WTC11 (cell line): Measurements from ENCODE around the gene ARMCX6. TPM values are rescaled to one million over a fixed set of nuclear protein-coding genes. Genes with fewer than 3 reads are reported as not detected.

ENCODE experiments used
- ATAC-seq: fragments of 200-7000 bp; cut with Tn5 transposase; 2 replicates; pipeline ENCODE4 v1.10.0; 2021; ENCODE audit warnings: mild to moderate bottlenecking, moderate library complexity
- CTCF ChIA-PET: fragments of 300-600 bp; sonication (Branson Sonifier 250); formaldehyde crosslinking; loops from one replicate; lab custom pipeline; 2021; ENCODE audit warnings: antibody characterized with exemption; lab: Charles Lee
- POLR2A ChIA-PET: fragments of 350-600 bp; sonication (Branson Sonifier 250); formaldehyde crosslinking; loops from one replicate; lab custom pipeline; 2021; ENCODE audit warnings: antibody characterized with exemption; lab: Charles Lee
- DNase-seq: peaks from one replicate; pipeline ENCODE4 v3.0.0; 2021; ENCODE audit warnings: low spot score
- H3K27ac Mint-ChIP-seq: 2 replicates; pipeline ENCODE4 v1.8.0; 2021; ENCODE audit warnings: mixed read lengths
- H3K27me3 Mint-ChIP-seq: 2 replicates; pipeline ENCODE4 v1.8.0; 2021; ENCODE audit warnings: low read depth, mild to moderate bottlenecking, moderate library complexity, mixed read lengths
- H3K36me3 Mint-ChIP-seq: 2 replicates; pipeline ENCODE4 v1.8.0; 2021; ENCODE audit warnings: mixed read lengths
- H3K4me1 Mint-ChIP-seq: 2 replicates; pipeline ENCODE4 v1.8.0; 2022; ENCODE audit warnings: mixed read lengths
- H3K4me3 Mint-ChIP-seq: 2 replicates; pipeline ENCODE4 v1.8.0; 2021; ENCODE audit warnings: mild to moderate bottlenecking, moderate library complexity, mixed read lengths
- H3K9me3 Mint-ChIP-seq: 2 replicates; pipeline ENCODE4 v1.8.0; 2021; ENCODE audit warnings: mixed read lengths
- ARID4B ChIP-seq: sonication (generic); formaldehyde crosslinking; IDR thresholded peaks from 2 replicates; pipeline ENCODE4 v1.8.0; 2023; ENCODE audit warnings: missing genetic modification reagents, mild to moderate bottlenecking, borderline replicate concordance
- ATF6 ChIP-seq: sonication (generic); formaldehyde crosslinking; IDR thresholded peaks from 2 replicates; pipeline ENCODE4 v1.8.1; 2023; ENCODE audit warnings: mild to moderate bottlenecking, missing genetic modification reagents
- CDX4 ChIP-seq: fragments of 250-450 bp; sonication (Bioruptor Pico); IDR thresholded peaks from 2 replicates; pipeline ENCODE4 v1.9.0; 2021; ENCODE audit warnings: moderate library complexity, mild to moderate bottlenecking, inconsistent platforms, borderline replicate concordance
- CREM ChIP-seq: sonication (generic); formaldehyde crosslinking; IDR thresholded peaks from 2 replicates; pipeline ENCODE4 v1.8.1; 2022; ENCODE audit warnings: mild to moderate bottlenecking, missing genetic modification reagents, moderate library complexity
- CTCF ChIP-seq: fragments of 200-600 bp; IDR thresholded peaks from 2 replicates; pipeline ENCODE4 v1.8.0; 2022; ENCODE audit warnings: antibody characterized with exemption
- ETV6 ChIP-seq: sonication (generic); formaldehyde crosslinking; IDR thresholded peaks from 2 replicates; pipeline ENCODE4 v1.8.1; 2022; ENCODE audit warnings: mild to moderate bottlenecking, missing genetic modification reagents
- FOXJ3 ChIP-seq: sonication (generic); formaldehyde crosslinking; IDR thresholded peaks from 2 replicates; pipeline ENCODE4 v1.9.0; 2021; ENCODE audit warnings: missing genetic modification reagents, mild to moderate bottlenecking, borderline replicate concordance
- FOXK1 ChIP-seq: sonication (generic); formaldehyde crosslinking; IDR thresholded peaks from 2 replicates; pipeline ENCODE4 v1.8.0; 2022; ENCODE audit warnings: mild to moderate bottlenecking, moderate library complexity, missing genetic modification reagents
- FOXP1 ChIP-seq: sonication (generic); formaldehyde crosslinking; IDR thresholded peaks from 2 replicates; pipeline ENCODE4 v1.8.0; 2022; ENCODE audit warnings: missing genetic modification reagents, mild to moderate bottlenecking, moderate library complexity, borderline replicate concordance
- FOXP4 ChIP-seq: sonication (generic); formaldehyde crosslinking; IDR thresholded peaks from 2 replicates; pipeline ENCODE4 v1.8.0; 2022; ENCODE audit warnings: mild to moderate bottlenecking, missing genetic modification reagents
- GABPB1 ChIP-seq: sonication (generic); formaldehyde crosslinking; IDR thresholded peaks from 2 replicates; pipeline ENCODE4 v1.8.1; 2023; ENCODE audit warnings: mild to moderate bottlenecking, missing genetic modification reagents
- GRHL2 ChIP-seq: fragments of 250-450 bp; sonication (Bioruptor Pico); IDR thresholded peaks from 2 replicates; pipeline ENCODE4 v1.8.0; 2022; ENCODE audit warnings: mild to moderate bottlenecking, moderate library complexity; ENCODE audit not compliant: insufficient replicate concordance, severe bottlenecking
- IRF1 ChIP-seq: sonication (generic); formaldehyde crosslinking; IDR thresholded peaks from 2 replicates; pipeline ENCODE4 v1.8.0; 2023; ENCODE audit warnings: missing genetic modification reagents
- IRF2 ChIP-seq: sonication (generic); formaldehyde crosslinking; IDR thresholded peaks from 2 replicates; pipeline ENCODE4 v1.8.0; 2022; ENCODE audit warnings: low read depth, missing genetic modification reagents, borderline replicate concordance
- JAZF1 ChIP-seq: fragments of 250-450 bp; sonication (Bioruptor Pico); IDR thresholded peaks from 2 replicates; pipeline ENCODE4 v1.9.0; 2021; ENCODE audit warnings: moderate library complexity, mild to moderate bottlenecking, inconsistent platforms
- KAT7 ChIP-seq: sonication (generic); formaldehyde crosslinking; IDR thresholded peaks from 2 replicates; pipeline ENCODE4 v1.8.1; 2023; ENCODE audit warnings: missing genetic modification reagents, mild to moderate bottlenecking, borderline replicate concordance
- NR1H2 ChIP-seq: sonication (generic); formaldehyde crosslinking; IDR thresholded peaks from 2 replicates; pipeline ENCODE4 v1.9.0; 2021; ENCODE audit warnings: mild to moderate bottlenecking, moderate library complexity, missing genetic modification reagents
- SP1 ChIP-seq: sonication (generic); formaldehyde crosslinking; conservative IDR thresholded peaks from 2 replicates; pipeline ENCODE4 v1.8.1; 2022; ENCODE audit warnings: missing genetic modification reagents
- USF2 ChIP-seq: sonication (generic); formaldehyde crosslinking; IDR thresholded peaks from 2 replicates; pipeline ENCODE4 v1.8.1; 2023; ENCODE audit warnings: mild to moderate bottlenecking, missing genetic modification reagents, moderate library complexity
- ZNF232 ChIP-seq: sonication (generic); formaldehyde crosslinking; IDR thresholded peaks from 2 replicates; pipeline ENCODE4 v1.8.0; 2022; ENCODE audit warnings: mild to moderate bottlenecking, missing genetic modification reagents
- ZNF317 ChIP-seq: sonication (generic); formaldehyde crosslinking; IDR thresholded peaks from 2 replicates; pipeline ENCODE4 v1.8.1; 2023; ENCODE audit warnings: low read depth, mild to moderate bottlenecking, moderate library complexity, missing genetic modification reagents, borderline replicate concordance
- ZNF425 ChIP-seq: fragments of 250-450 bp; sonication (Bioruptor Pico); conservative IDR thresholded peaks from 2 replicates; pipeline ENCODE4 v1.9.0; 2021; ENCODE audit warnings: mild to moderate bottlenecking
- total RNA-seq: library from RNA; stranded (reverse); gene quantifications from 3 replicates; pipeline ENCODE4 v1.2.3, GENCODE V29; 2021

The ARMCX6 gene
- total RNA-seq, 1 experiment from 2014 or later, result 27.0 TPM

GRCh38 chrX:101639583-101639982 is 21.8 kb upstream of the ARMCX6 start:
- H3K27me3 Mint-ChIP-seq, result no peaks in the 10 kb centered on the region
- no peak overlapping the region for H3K4me3 Mint-ChIP-seq
- no peaks in the 10 kb centered on the region for H3K9me3 Mint-ChIP-seq
- ChIA-PET POLR2A (no interaction called here), CTCF (no interaction called here)
- no peak for TF ChIP-seq SP1 (CRISPR knock-in tag)
- TF ChIP-seq GABPB1, result no peak
- TF ChIP-seq ZNF232 (CRISPR knock-in tag), result no peak
- TF ChIP-seq GRHL2 (CRISPR knock-in tag), result no peak
- no peak for TF ChIP-seq CTCF
- TF ChIP-seq IRF2, result no peak
- TF ChIP-seq JAZF1 (CRISPR knock-in tag), result no peak
- TF ChIP-seq ARID4B (CRISPR knock-in tag), result no peak
- no peak for TF ChIP-seq ZNF425 (CRISPR knock-in tag)
- TF ChIP-seq FOXJ3 (CRISPR knock-in tag), result no peak
- TF ChIP-seq ZNF317, result no peak
- no peak for TF ChIP-seq IRF1
- TF ChIP-seq KAT7, result no peak
- no peaks in the 10 kb centered on the region for H3K36me3 Mint-ChIP-seq
- no peak for ATAC-seq
- no peak for DNase-seq
- no peak overlapping the region for H3K27ac Mint-ChIP-seq
- no peaks in the 10 kb centered on the region for H3K4me1 Mint-ChIP-seq

GRCh38 chrX:101619364-101619763 is 1.6 kb upstream of the ARMCX6 start:
- no peaks in the 10 kb centered on the region for H3K9me3 Mint-ChIP-seq
- H3K27ac Mint-ChIP-seq, result peak overlapping the region; percentile 59; the same call in 1 of the 2 replicates
- CTCF ChIA-PET, result no interaction called here
- no peak overlapping the region for H3K4me3 Mint-ChIP-seq
- ATAC-seq, result peak; percentile 24
- no peaks in the 10 kb centered on the region for H3K27me3 Mint-ChIP-seq
- H3K4me1 Mint-ChIP-seq, result peaks cover 47% of the 10 kb centered on the region
- POLR2A ChIA-PET, result no interaction called here
- peaks cover 11% of the 10 kb centered on the region for H3K36me3 Mint-ChIP-seq
- DNase-seq, result peak; percentile 31
- no peak for TF ChIP-seq CDX4 (CRISPR knock-in tag)
- TF ChIP-seq USF2 (CRISPR knock-in tag), result no peak
- TF ChIP-seq FOXP4 (CRISPR knock-in tag), result no peak
- no peak for TF ChIP-seq FOXK1 (CRISPR knock-in tag)
- no peak for TF ChIP-seq NR1H2 (CRISPR knock-in tag)
- no peak for TF ChIP-seq ETV6 (CRISPR knock-in tag)
- no peak for TF ChIP-seq CREM
- no peak for TF ChIP-seq ATF6 (CRISPR knock-in tag)
- TF ChIP-seq FOXP1 (CRISPR knock-in tag), result no peak
